HepG2 (cell line): ENCODE results near the gene PXYLP1. TPM values are rescaled to one million over a fixed set of nuclear protein-coding genes. Genes with fewer than 3 reads are reported as not detected.

ENCODE experiments used
- ATAC-seq: fragments of 200-7000 bp; cut with Tn5 transposase; 3 replicates; pipeline ENCODE4 v1.9.1; 2020; ENCODE audit warnings: mild to moderate bottlenecking, moderate library complexity
- BruUV-seq: library from RNA; stranded (reverse); fragments of 400-500 nt; replicated peaks from 2 replicates; lab custom pipeline; 2021; lab: Mats Ljungman, UMichigan
- CTCF ChIA-PET: fragments of 300-600 bp; formaldehyde crosslinking; extraction: SDS; loops from one replicate; lab custom pipeline; 2021; ENCODE audit warnings: low total read pairs, inconsistent platforms, low intra/inter-chr PET ratio; lab: Yijun Ruan, JAX
- POLR2A ChIA-PET: fragments of 350-600 bp; sonication (Branson Sonifier 250); formaldehyde crosslinking; loops from one replicate; lab custom pipeline; 2020; ENCODE audit warnings: antibody characterized with exemption, inconsistent platforms; lab: Yijun Ruan, JAX
- DNase-seq: peaks from one replicate; pipeline ENCODE4 v3.0.0-alpha.2; 2015; ENCODE audit warnings: low spot score
- FAIRE-seq: peaks from 3 replicates; lab custom pipeline; 2011; peaks lifted over from hg19 to GRCh38; lab: Jason Lieb, UNC
- H2AFZ ChIP-seq: one replicate; pipeline ENCODE4 v1.6.1; 2011; ENCODE audit warnings: low read length, inconsistent platforms
- H3K27ac ChIP-seq: fragments of 300-600 bp; 3 replicates; pipeline ENCODE4 v1.8.0; 2011; ENCODE audit warnings: mixed run types, mild to moderate bottlenecking, mixed read lengths, low read length, inconsistent platforms; ENCODE audit not compliant: insufficient read depth; ENCODE audit errors: extremely low read length
- H3K27me3 ChIP-seq, 2 experiments: fragments of 200-600 bp in 1 of 2; 2 replicates in 1 of 2; 3 replicates in 1 of 2; pipeline versions ENCODE4 v1.6.0 to v1.8.0; 2011; ENCODE audit warnings: low read length in 2 of 2, mild to moderate bottlenecking in 2 of 2, moderate library complexity in 2 of 2, inconsistent platforms in 1 of 2; ENCODE audit not compliant: insufficient read depth in 2 of 2, control insufficient read depth in 1 of 2
- H3K36me3 ChIP-seq, 2 experiments: fragments of 200-600 bp in 1 of 2; replicated peaks in 1 of 2; 2 replicates in 1 of 2; 3 replicates in 1 of 2; pipeline versions ENCODE4 v1.5.1 to v1.8.0; 2011; ENCODE audit warnings: low read length in 2 of 2, inconsistent platforms in 1 of 2; ENCODE audit not compliant: insufficient read depth in 2 of 2, control insufficient read depth in 1 of 2
- H3K4me1 ChIP-seq: 2 replicates; pipeline ENCODE4 v1.5.1; 2012; ENCODE audit warnings: low read length, inconsistent platforms; ENCODE audit not compliant: insufficient read depth
- H3K4me2 ChIP-seq: 2 replicates; pipeline ENCODE4 v1.6.0; 2011; ENCODE audit warnings: low read depth, low read length, inconsistent platforms
- H3K4me3 ChIP-seq, 3 experiments: fragments of 200-600 bp in 1 of 3; sonication (generic), shearing (Covaris generic) in 1 of 3; replicated peaks in 1 of 3; 2 replicates each; pipeline ENCODE4 v1.5.1; 2011 to 2016; ENCODE audit warnings: low read length in 3 of 3, inconsistent platforms in 2 of 3, low read depth in 2 of 3, mild to moderate bottlenecking in 2 of 3, control low read depth in 1 of 3, mixed read lengths in 1 of 3; ENCODE audit not compliant: insufficient read depth in 1 of 3
- H3K79me2 ChIP-seq: one replicate; pipeline ENCODE4 v1.6.1; 2011; ENCODE audit warnings: low read length, inconsistent platforms; ENCODE audit not compliant: insufficient read depth
- H3K9ac ChIP-seq: 2 replicates; pipeline ENCODE4 v1.6.0; 2011; ENCODE audit warnings: mild to moderate bottlenecking, low read depth, low read length, inconsistent platforms; ENCODE audit not compliant: insufficient read depth
- H3K9me3 ChIP-seq: 2 replicates; pipeline ENCODE4 v1.5.1; 2012; ENCODE audit warnings: mild to moderate bottlenecking, low read length
- H4K20me1 ChIP-seq: 2 replicates; pipeline ENCODE4 v1.6.0; 2011; ENCODE audit warnings: inconsistent platforms, mild to moderate bottlenecking, low read length, moderate library complexity; ENCODE audit not compliant: insufficient read depth
- ELF4 ChIP-seq: sonication (generic); formaldehyde crosslinking; IDR thresholded peaks from 2 replicates; pipeline ENCODE4 v1.5.0; 2020; ENCODE audit warnings: missing genetic modification reagents, mild to moderate bottlenecking, moderate library complexity, borderline replicate concordance
- JDP2 ChIP-seq: sonication (generic); formaldehyde crosslinking; IDR thresholded peaks from 2 replicates; pipeline ENCODE4 v1.8.1; 2022; ENCODE audit warnings: missing genetic modification reagents, borderline replicate concordance
- RFX3 ChIP-seq: IDR thresholded peaks from 2 replicates; pipeline ENCODE4 v1.6.1; 2016; ENCODE audit warnings: missing biosample characterization, missing genetic modification reagents
- SUZ12 ChIP-seq: fragments of 150-350 bp; IDR thresholded peaks from 2 replicates; pipeline ENCODE4 v1.6.1; 2014; ENCODE audit warnings: low read depth, low read length
- ZFP36 ChIP-seq: fragments of 150-350 bp; IDR thresholded peaks from 2 replicates; pipeline ENCODE4 v1.6.1; 2018; ENCODE audit warnings: borderline replicate concordance, low read length, low read depth; ENCODE audit not compliant: partially characterized antibody
- ZNF510 ChIP-seq: sonication (generic); formaldehyde crosslinking; IDR thresholded peaks from 2 replicates; pipeline ENCODE4 v1.4.0; 2020; ENCODE audit warnings: low read depth, mild to moderate bottlenecking, missing genetic modification reagents
- ZNF816 ChIP-seq: sonication (generic); formaldehyde crosslinking; IDR thresholded peaks from 2 replicates; pipeline ENCODE4 v1.8.0; 2022; ENCODE audit warnings: missing genetic modification reagents, mild to moderate bottlenecking, borderline replicate concordance
- in situ Hi-C: cut with HindIII; loops from 2 replicates; pipeline ENCODE4 v1.10.0; 2017; ENCODE audit warnings: low pct_unique_long_range_greater_than_20kb; ENCODE audit not compliant: extremely low pct_ligation_motif_present
- intact Hi-C: fragments of 100-400 bp; cut with micrococcal nuclease; formaldehyde crosslinking; loops from one replicate; pipeline ENCODE4 v1.10.0; 2022; ENCODE audit not compliant: unreplicated experiment
- polyA plus RNA-seq, 8 experiments: library from polyadenylated mRNA; depleted of rRNA in 3 of 8; stranded (reverse) in 7 of 8; unstranded in 1 of 8; fragments of >200 nt; fragmentation: Illumina TruSeq in 4 of 8; extraction: Trizol in 4 of 8; gene quantifications; 2 replicates each; pipeline versions ENCODE4 v1.2.1 to v1.2.3, GENCODE V29; 2011 to 2016; ENCODE audit warnings: low read depth in 4 of 8, missing spikeins in 1 of 8, mixed read lengths in 1 of 8; ENCODE audit not compliant: insufficient read depth in 1 of 8
- total RNA-seq, 5 experiments: library from RNA; depleted of rRNA; stranded (reverse); fragments of >200 nt; fragmentation: Illumina TruSeq; extraction: Trizol; gene quantifications; 2 replicates each; pipeline ENCODE4 v1.2.3, GENCODE V29; 2016; ENCODE audit warnings: low read depth in 1 of 5
- TF ChIP-seq, protein P1 (sequence below): sonication (generic); formaldehyde crosslinking; IDR thresholded peaks from 2 replicates; pipeline ENCODE4 v1.5.0; 2020; ENCODE audit warnings: mild to moderate bottlenecking, missing genetic modification reagents, moderate library complexity
- TF ChIP-seq, protein P2 (sequence below): IDR thresholded peaks from 2 replicates; pipeline ENCODE4 v1.6.1; 2016; ENCODE audit warnings: low read depth, borderline replicate concordance
- TF ChIP-seq, protein P3 (sequence below): sonication (generic); formaldehyde crosslinking; IDR thresholded peaks from 2 replicates; pipeline ENCODE4 v1.5.0; 2020; ENCODE audit warnings: mild to moderate bottlenecking, missing genetic modification reagents

The PXYLP1 gene
- total and polyA plus RNA-seq, 2 of the 13 experiments (the other 11 are each of a cell fraction or from before 2014, with no cell fraction given): 4.9 to 8.1 TPM

DNA sequence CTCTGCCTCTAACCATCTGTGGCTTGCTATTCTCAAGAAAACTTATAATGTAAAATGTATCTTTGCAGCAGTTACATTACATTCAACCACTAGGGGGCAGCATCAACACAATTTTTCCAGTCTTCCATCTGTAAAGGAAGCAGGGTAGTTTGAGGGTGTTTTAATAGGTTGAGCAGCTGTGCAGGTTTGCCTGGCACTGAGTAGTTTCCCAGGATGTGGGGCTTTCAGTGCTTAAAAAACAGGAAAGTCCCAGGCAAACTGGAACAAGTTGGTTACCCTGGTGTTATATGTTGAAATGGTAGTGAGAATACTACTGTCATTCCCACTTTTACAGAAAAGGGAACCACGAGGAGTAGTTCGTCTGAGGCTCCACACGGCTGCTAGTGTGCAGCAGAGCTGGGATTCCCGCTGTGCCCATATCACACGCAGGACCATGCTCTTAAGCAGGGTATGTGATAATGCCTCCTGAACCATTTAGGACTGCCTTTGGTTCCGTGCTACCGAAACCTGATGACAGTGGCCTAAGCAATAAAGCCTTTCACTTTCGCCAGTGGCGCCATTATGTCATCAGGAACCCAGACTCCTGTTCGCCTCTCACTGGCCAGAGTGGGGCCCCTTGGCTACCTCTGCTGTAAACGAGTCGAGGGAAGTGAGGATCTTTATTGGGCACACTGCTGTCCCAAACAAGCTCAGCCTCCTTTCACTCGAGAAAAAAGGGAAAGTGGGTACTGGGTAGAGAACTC lies 72.0 kb downstream of the PXYLP1 start (continued):
- TF ChIP-seq, protein P1, sequence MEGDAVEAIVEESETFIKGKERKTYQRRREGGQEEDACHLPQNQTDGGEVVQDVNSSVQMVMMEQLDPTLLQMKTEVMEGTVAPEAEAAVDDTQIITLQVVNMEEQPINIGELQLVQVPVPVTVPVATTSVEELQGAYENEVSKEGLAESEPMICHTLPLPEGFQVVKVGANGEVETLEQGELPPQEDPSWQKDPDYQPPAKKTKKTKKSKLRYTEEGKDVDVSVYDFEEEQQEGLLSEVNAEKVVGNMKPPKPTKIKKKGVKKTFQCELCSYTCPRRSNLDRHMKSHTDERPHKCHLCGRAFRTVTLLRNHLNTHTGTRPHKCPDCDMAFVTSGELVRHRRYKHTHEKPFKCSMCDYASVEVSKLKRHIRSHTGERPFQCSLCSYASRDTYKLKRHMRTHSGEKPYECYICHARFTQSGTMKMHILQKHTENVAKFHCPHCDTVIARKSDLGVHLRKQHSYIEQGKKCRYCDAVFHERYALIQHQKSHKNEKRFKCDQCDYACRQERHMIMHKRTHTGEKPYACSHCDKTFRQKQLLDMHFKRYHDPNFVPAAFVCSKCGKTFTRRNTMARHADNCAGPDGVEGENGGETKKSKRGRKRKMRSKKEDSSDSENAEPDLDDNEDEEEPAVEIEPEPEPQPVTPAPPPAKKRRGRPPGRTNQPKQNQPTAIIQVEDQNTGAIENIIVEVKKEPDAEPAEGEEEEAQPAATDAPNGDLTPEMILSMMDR (CRISPR knock-in tag): peak; percentile 74
- TF ChIP-seq ELF4 (CRISPR knock-in tag): no peak
- no peak for TF ChIP-seq RFX3
- no peak for TF ChIP-seq ZNF510
- TF ChIP-seq, protein P2, sequence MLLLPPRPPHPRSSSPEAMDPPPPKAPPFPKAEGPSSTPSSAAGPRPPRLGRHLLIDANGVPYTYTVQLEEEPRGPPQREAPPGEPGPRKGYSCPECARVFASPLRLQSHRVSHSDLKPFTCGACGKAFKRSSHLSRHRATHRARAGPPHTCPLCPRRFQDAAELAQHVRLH (CRISPR knock-in tag): no peak
- TF ChIP-seq SUZ12: no peak
- TF ChIP-seq ZFP36: no peak
- TF ChIP-seq ZNF816 (CRISPR knock-in tag): no peak
- no peak for TF ChIP-seq JDP2

DNA sequence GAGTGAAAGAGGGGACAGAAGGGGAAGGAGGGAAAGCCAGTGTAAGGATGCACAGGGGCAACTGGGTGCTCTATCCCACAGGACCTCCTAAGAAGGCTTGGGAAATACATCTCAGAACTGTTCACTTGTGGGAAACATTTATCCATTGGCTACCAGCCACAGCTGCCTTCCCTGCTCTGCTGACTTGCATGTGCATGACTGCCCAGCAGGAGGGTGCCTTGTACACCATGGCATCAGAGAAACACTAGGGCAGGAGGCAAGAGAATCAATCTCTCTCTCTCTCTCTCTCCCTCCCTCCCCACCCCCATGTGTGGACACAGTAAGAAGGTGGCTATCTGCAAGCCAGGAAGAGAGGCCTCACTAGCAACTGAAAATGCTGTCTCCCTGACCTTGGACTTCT lies 73.8 kb downstream of the PXYLP1 start:
- CTCF ChIA-PET: interaction anchor here (0.6 kb wide), 1 partner anchor 343 kb away, joined by 3 read pairs; no protein-coding TSS in a partner anchor
- Histone ChIP-seq H3K4me1 (peaks cover 12% of the 10 kb centered on the region), H3K9me3 (no peaks in the 10 kb centered on the region), H3K27me3 (no peaks in the 10 kb centered on the region), H3K9ac (no peak overlapping the region), H3K4me3 (no peak overlapping the region), H3K79me2 (no peaks in the 10 kb centered on the region), H3K4me2 (no peak overlapping the region), H3K27ac (no peak overlapping the region), H3K36me3 (no peaks in the 10 kb centered on the region), H4K20me1 (no peaks in the 10 kb centered on the region), H2AFZ (no peak overlapping the region)
- POLR2A ChIA-PET: no interaction called here
- ATAC-seq (peak; percentile 60), DNase-seq (peak; percentile 24), FAIRE-seq (no peak)
- BruUV-seq: no TSS peak
- in situ Hi-C loops (loop anchor here (5.0 to 10.0 kb wide), 2 partner anchors 152 to 259 kb away; no protein-coding TSS in a partner anchor), intact Hi-C loops (loop anchor here (5.0 to 10.0 kb wide), 2 partner anchors 257 to 569 kb away; partner anchors contain the start of gene ATP1B3)
- TF ChIP-seq, protein P3, sequence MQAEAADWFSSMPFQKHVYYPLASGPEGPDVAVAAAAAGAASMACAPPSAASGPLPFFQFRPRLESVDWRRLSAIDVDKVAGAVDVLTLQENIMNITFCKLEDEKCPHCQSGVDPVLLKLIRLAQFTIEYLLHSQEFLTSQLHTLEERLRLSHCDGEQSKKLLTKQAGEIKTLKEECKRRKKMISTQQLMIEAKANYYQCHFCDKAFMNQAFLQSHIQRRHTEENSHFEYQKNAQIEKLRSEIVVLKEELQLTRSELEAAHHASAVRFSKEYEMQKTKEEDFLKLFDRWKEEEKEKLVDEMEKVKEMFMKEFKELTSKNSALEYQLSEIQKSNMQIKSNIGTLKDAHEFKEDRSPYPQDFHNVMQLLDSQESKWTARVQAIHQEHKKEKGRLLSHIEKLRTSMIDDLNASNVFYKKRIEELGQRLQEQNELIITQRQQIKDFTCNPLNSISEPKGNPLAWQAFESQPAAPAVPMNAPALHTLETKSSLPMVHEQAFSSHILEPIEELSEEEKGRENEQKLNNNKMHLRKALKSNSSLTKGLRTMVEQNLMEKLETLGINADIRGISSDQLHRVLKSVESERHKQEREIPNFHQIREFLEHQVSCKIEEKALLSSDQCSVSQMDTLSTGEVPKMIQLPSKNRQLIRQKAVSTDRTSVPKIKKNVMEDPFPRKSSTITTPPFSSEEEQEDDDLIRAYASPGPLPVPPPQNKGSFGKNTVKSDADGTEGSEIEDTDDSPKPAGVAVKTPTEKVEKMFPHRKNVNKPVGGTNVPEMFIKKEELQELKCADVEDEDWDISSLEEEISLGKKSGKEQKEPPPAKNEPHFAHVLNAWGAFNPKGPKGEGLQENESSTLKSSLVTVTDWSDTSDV (CRISPR knock-in tag): no peak
- TF ChIP-seq, protein P1 (CRISPR knock-in tag): 0 out of 2 replicates have a peak, but pooled peaks have one; percentile 5
